OCI-LY3 (cell line): ENCODE results near the gene KLHL6.
A peak's percentile ranks its signal among the peaks of the same experiment; 100 is the strongest.

Source experiments
- H2AFZ ChIP-seq: fragments of 200-600, 300-600 bp; shearing (Covaris generic); 2 replicates; pipeline ENCODE4 v1.6.0; 2014; ENCODE audit warnings: antibody characterized with exemption, low read depth, low read length
- H3K27ac ChIP-seq: fragments of 200-600, 300-600 bp; sonication (generic); 2 replicates; pipeline ENCODE4 v1.5.1; 2014; ENCODE audit warnings: mild to moderate bottlenecking, low read length, moderate library complexity, mixed read lengths
- H3K27me3 ChIP-seq: fragments of 200-600, 300-600 bp; sonication (generic); 2 replicates; pipeline ENCODE4 v1.6.1; 2014; ENCODE audit warnings: low read depth, low read length, mixed read lengths
- H3K36me3 ChIP-seq: fragments of 200-600, 300-600 bp; sonication (generic); replicated peaks from 2 replicates; pipeline ENCODE3; 2014; ENCODE audit warnings: low read depth, low read length, mixed read lengths
- H3K4me1 ChIP-seq: fragments of 300-600, 200-600 bp; sonication (generic); 2 replicates; pipeline ENCODE4 v1.6.1; 2014; ENCODE audit warnings: low read length, mixed read lengths
- H3K4me2 ChIP-seq: fragments of 200-600, 300-600 bp; sonication (generic); 2 replicates; pipeline ENCODE4 v1.6.1; 2014; ENCODE audit warnings: low read length, mixed read lengths
- H3K4me3 ChIP-seq: fragments of 300-600, 200-600 bp; sonication (generic); 2 replicates; pipeline ENCODE4 v1.5.1; 2014; ENCODE audit warnings: antibody characterized with exemption, mild to moderate bottlenecking, low read length, moderate library complexity
- H3K79me2 ChIP-seq: fragments of 300-600, 200-600 bp; shearing (Covaris generic); 2 replicates; pipeline ENCODE4 v1.6.1; 2014; ENCODE audit warnings: mild to moderate bottlenecking, low read length, mixed read lengths
- H3K9ac ChIP-seq: fragments of 300-600, 200-600 bp; shearing (Covaris generic); 2 replicates; pipeline ENCODE4 v1.6.0; 2014; ENCODE audit warnings: mild to moderate bottlenecking, low read length, moderate library complexity
- H3K9me3 ChIP-seq: fragments of 200-600, 300-600 bp; shearing (Covaris generic); 2 replicates; pipeline ENCODE4 v1.6.1; 2014; ENCODE audit warnings: low read length, mixed read lengths; ENCODE audit not compliant: insufficient read depth
- H4K20me1 ChIP-seq: fragments of 200-600, 300-600 bp; sonication (generic); 2 replicates; pipeline ENCODE4 v1.6.1; 2016; ENCODE audit warnings: low read length, mixed read lengths; ENCODE audit not compliant: insufficient read depth
- EZH2phosphoT487 ChIP-seq: fragments of 200-600 bp; shearing (Covaris generic); IDR thresholded peaks from 2 replicates; pipeline ENCODE4 v1.6.1; 2018; ENCODE audit warnings: antibody characterized with exemption, mixed run types, low read depth
- TF ChIP-seq, protein P1 (sequence below): fragments of 200-600, 300-600 bp; sonication (generic); IDR thresholded peaks from 2 replicates; pipeline ENCODE4 v1.5.1; 2014; ENCODE audit warnings: antibody characterized with exemption, low read length, low read depth

KLHL6 gene, protein sequence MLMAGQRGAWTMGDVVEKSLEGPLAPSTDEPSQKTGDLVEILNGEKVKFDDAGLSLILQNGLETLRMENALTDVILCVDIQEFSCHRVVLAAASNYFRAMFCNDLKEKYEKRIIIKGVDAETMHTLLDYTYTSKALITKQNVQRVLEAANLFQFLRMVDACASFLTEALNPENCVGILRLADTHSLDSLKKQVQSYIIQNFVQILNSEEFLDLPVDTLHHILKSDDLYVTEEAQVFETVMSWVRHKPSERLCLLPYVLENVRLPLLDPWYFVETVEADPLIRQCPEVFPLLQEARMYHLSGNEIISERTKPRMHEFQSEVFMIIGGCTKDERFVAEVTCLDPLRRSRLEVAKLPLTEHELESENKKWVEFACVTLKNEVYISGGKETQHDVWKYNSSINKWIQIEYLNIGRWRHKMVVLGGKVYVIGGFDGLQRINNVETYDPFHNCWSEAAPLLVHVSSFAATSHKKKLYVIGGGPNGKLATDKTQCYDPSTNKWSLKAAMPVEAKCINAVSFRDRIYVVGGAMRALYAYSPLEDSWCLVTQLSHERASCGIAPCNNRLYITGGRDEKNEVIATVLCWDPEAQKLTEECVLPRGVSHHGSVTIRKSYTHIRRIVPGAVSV

DNA sequence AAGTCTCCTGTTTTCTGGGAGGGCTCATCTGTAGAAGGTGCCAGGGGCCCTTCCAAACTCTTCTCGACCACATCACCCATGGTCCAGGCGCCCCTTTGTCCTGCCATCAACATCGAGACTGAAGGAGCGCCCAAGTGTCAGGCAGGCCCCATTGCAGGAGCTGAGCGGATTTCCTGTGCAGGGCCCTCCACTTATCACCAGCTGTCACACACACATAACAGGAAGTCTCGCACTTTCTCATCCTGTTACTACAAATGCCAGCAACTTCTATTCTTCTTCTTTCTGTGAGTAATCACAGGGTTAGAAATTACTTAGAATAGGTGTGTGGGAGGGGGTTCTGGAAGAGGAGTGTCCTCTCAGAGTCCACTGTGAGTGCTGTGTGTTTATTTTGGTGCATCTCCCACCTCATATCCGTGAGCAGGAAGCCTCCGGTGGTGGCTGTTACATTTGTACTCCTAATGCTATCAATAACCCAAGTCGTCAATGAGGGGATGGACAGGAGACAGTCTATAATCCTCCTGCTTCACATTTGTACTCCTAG, at the start of gene KLHL6:
TSS of gene KLHL6 (minus strand) at position 166 of the 541 bp plus-strand sequence. CDS start at position 113, 53 bp downstream.
- Histone ChIP-seq H3K36me3 (peaks cover 14% of the 10 kb centered on the region), H3K4me2 (peak within 1 kb of the TSS; percentile 84), H3K9ac (peak within 1 kb of the TSS; percentile 94), H3K79me2 (peaks cover 42% of the 10 kb centered on the region), H3K4me3 (peak within 1 kb of the TSS; percentile 91), H3K27me3 (no peaks in the 10 kb centered on the region), H4K20me1 (peaks cover 7% of the 10 kb centered on the region; the same call in 1 of the 2 replicates), H3K4me1 (peaks cover 47% of the 10 kb centered on the region), H3K27ac (peak within 1 kb of the TSS; percentile 97), H2AFZ (peak within 1 kb of the TSS; percentile 73), H3K9me3 (peaks cover 8% of the 10 kb centered on the region; the same call in 1 of the 2 replicates)
- TF ChIP-seq, protein P1, sequence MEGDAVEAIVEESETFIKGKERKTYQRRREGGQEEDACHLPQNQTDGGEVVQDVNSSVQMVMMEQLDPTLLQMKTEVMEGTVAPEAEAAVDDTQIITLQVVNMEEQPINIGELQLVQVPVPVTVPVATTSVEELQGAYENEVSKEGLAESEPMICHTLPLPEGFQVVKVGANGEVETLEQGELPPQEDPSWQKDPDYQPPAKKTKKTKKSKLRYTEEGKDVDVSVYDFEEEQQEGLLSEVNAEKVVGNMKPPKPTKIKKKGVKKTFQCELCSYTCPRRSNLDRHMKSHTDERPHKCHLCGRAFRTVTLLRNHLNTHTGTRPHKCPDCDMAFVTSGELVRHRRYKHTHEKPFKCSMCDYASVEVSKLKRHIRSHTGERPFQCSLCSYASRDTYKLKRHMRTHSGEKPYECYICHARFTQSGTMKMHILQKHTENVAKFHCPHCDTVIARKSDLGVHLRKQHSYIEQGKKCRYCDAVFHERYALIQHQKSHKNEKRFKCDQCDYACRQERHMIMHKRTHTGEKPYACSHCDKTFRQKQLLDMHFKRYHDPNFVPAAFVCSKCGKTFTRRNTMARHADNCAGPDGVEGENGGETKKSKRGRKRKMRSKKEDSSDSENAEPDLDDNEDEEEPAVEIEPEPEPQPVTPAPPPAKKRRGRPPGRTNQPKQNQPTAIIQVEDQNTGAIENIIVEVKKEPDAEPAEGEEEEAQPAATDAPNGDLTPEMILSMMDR = no peak
- no peak for TF ChIP-seq EZH2phosphoT487

GRCh38 chr3:183597959-183598358, 42.5 kb upstream of the KLHL6 start:
- Histone ChIP-seq H3K27me3 (no peaks in the 10 kb centered on the region), H3K27ac (no peak overlapping the region), H3K4me1 (peaks cover 4% of the 10 kb centered on the region), H3K36me3 (peaks cover 10% of the 10 kb centered on the region), H3K9ac (no peak overlapping the region), H3K4me2 (no peak overlapping the region), H2AFZ (no peak overlapping the region), H3K9me3 (peaks cover 17% of the 10 kb centered on the region; the same call in 1 of the 2 replicates), H3K79me2 (no peaks in the 10 kb centered on the region), H4K20me1 (no peaks in the 10 kb centered on the region), H3K4me3 (no peak overlapping the region)
- TF ChIP-seq, protein P1 = no peak
- TF ChIP-seq EZH2phosphoT487 = no peak

- Histone ChIP-seq H3K4me2 (no peak overlapping the region), H3K27me3 (peaks cover 6% of the 10 kb centered on the region; the same call in 1 of the 2 replicates), H4K20me1 (no peaks in the 10 kb centered on the region), H3K4me3 (no peak overlapping the region), H3K36me3 (peaks cover 10% of the 10 kb centered on the region), H2AFZ (no peak overlapping the region), H3K79me2 (no peaks in the 10 kb centered on the region), H3K9ac (no peak overlapping the region), H3K9me3 (peaks cover 17% of the 10 kb centered on the region; the same call in 1 of the 2 replicates), H3K27ac (no peak overlapping the region), H3K4me1 (peaks cover 33% of the 10 kb centered on the region)
- TF ChIP-seq EZH2phosphoT487 = no peak
- TF ChIP-seq, protein P1 = no peak
Measured at GRCh38 chr3:183594636-183595035, 39.1 kb upstream of the KLHL6 start.

DNA sequence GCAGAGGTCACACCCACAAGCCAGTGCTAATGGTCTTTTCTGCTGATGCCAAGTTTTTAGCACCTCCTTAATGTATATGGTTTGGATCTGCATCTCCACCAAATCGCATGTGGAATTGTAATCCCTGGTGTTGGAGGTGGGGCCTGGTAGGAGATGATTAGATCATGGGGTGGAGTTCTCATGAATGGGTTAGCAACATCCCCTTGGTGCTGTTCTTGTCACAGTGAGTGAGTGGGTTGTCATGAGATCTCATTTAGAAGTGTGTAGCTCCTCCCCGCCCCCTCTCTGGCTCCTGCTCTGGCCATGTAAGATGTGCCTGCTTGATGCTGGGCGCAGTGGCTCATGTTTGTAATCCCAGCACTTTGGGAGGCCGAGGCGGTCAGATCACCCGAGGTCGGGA, 37.3 kb upstream of the KLHL6 start:
- TF ChIP-seq, protein P1 = no peak
- TF ChIP-seq EZH2phosphoT487 = no peak
- H4K20me1 ChIP-seq = no peaks in the 10 kb centered on the region
- peaks cover under 1% of the 10 kb centered on the region for H3K36me3 ChIP-seq
- H3K9me3 ChIP-seq = peaks cover 10% of the 10 kb centered on the region; the same call in 1 of the 2 replicates
- no peaks in the 10 kb centered on the region for H3K79me2 ChIP-seq
- peak overlapping the region; percentile 74 for H3K4me2 ChIP-seq
- peak overlapping the region; percentile 35; the same call in 1 of the 2 replicates for H2AFZ ChIP-seq
- peaks cover 41% of the 10 kb centered on the region for H3K4me1 ChIP-seq
- peak overlapping the region; percentile 85 for H3K27ac ChIP-seq
- peak overlapping the region; percentile 53 for H3K4me3 ChIP-seq
- peaks cover 16% of the 10 kb centered on the region; the same call in 1 of the 2 replicates for H3K27me3 ChIP-seq
- peak overlapping the region; percentile 55; the same call in 1 of the 2 replicates for H3K9ac ChIP-seq
